Activated gamma-delta T cell treated with Interleukin-2 at 50 U/mL for 16 hours (primary cell): ENCODE data around the gene MXD1.

Experiments
- DNase-seq: peaks from one replicate; pipeline ENCODE4 v3.0.0-alpha.2; 2020

The MXD1 gene

GRCh38 chr2:69979902-69980807 is 65.2 kb downstream of the MXD1 start:
- DNase-seq = no peak

GRCh38 chr2:69983392-69983966 is 68.6 kb downstream of the MXD1 start:
- no peak for DNase-seq

DNA sequence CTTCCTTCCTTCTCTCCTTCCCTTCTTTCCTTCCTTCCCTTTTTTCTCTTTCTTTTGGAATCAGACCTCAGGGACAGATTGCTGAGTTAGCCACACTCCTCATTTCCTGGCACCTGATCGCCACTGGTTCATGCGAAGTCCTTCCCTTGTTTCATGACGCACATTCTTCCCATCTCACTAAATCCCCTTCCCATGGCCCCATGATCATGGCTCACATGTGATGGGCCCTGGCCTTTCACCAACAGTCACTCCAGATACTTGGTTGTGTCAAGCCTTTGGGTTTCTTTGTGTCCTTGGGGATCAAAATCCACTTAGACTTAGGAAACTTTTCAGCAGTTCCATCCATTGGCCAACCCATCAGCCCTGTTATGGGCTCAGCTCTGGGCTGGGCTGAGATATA is 70.3 kb downstream of the MXD1 start:
- DNase-seq = no peak

DNA sequence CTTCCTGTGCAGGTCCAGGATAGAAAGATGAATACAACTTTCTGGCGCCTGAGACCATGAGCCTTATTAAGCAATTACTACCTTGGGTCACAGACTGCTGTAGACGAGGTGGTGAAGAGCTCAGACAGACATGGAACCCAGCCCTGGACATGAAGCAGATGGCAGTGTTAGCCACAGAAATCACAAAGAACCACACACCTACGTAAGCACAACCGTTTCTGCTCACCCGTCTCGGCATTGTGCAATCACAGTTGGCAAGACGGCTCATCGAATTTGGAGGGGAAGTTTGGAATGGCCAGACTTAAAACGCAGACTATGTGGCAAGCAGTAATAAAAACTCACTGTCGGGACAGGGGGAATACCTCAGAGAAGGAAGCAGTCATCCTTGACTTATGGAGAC is 70.8 kb downstream of the MXD1 start:
- DNase-seq = no peak

GRCh38 chr2:69986691-69987090 is 71.8 kb downstream of the MXD1 start:
- no peak for DNase-seq

GRCh38 chr2:69988086-69988635 is 73.3 kb downstream of the MXD1 start:
- no peak for DNase-seq

DNA sequence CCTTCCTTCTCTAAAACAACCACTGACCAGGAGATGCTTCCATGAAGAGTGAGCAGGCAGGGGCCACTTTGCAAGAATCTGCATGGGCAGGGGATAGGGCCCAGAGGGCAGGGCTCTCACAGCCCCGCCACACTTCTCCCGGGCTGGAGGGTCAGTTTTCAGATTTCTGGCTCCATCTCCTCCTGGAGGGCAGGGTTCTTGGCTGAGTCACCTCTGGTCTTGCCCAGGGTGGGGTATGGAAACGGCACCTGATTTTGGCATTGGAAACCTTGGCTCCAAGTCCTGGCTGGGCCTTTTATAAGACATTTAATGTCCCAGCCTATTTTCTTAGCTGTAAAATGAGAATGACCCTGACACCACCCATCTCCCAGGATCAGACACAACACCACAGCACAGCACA is 74.1 kb downstream of the MXD1 start:
- DNase-seq = no peak

DNA sequence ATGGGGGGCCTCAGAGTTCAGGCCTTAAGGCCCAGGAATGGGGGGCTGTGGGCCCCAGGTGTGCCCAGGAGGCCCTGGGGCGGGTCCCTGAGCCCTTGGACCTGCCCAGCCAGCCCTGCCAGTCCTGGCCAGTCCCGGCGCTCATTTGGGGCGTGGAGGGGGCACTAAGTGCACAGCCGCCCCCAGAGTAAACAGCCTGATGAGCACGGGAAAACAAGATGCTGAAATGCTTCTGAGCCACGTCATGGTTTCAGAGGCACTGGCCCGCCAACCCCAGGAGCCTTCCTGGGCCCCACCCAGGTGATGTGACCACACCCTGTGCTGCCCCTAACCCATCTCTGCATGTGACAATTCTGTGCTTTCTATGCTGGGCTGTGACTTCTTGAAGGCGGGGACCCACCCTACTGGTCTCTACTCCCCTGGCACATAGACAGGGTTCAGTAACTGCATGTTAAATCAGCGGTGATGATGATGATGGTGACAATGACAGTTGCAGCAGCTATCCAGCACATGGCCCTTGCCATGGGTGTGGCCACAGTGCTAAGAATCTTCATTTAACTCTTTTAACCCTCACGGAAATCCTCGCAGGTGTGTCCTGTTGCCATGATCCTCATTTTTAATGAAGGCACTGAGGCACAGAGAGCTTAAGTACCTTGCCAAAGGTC is 74.7 kb downstream of the MXD1 start:
- DNase-seq = no peak
